HCT116 (cell line): Measurements from ENCODE around the gene NDUFB7.

Experiments
- ATF3 ChIP-seq: IDR thresholded peaks from 2 replicates; pipeline ENCODE4 v1.6.1; 2012
- CBX3 ChIP-seq: IDR thresholded peaks from 2 replicates; pipeline ENCODE4 v1.6.1; 2012; ENCODE audit warnings: low read depth
- CEBPB ChIP-seq: IDR thresholded peaks from 2 replicates; pipeline ENCODE4 v1.6.1; 2012; ENCODE audit warnings: low read depth
- CTCF ChIP-seq, 3 experiments: fragments of 200-600 bp in 1 of 3; sonication (generic) in 1 of 3; IDR thresholded peaks in 2 of 3; conservative IDR thresholded peaks in 1 of 3; 2 replicates each; pipeline ENCODE4 v1.5.1; 2012 to 2017; ENCODE audit warnings: low read depth in 2 of 3, low read length in 2 of 3, antibody characterized with exemption in 1 of 3, borderline replicate concordance in 1 of 3, control low read depth in 1 of 3, mild to moderate bottlenecking in 1 of 3, mixed read lengths in 1 of 3, mixed run types in 1 of 3, moderate library complexity in 1 of 3; ENCODE audit not compliant: insufficient read depth in 1 of 3
- EZH2 ChIP-seq: fragments of 200-600 bp; sonication (generic); IDR thresholded peaks from 2 replicates; pipeline ENCODE4 v1.6.1; 2017; ENCODE audit warnings: antibody characterized with exemption, mixed run types
- EZH2phosphoT487 ChIP-seq: fragments of 200-600 bp; IDR thresholded peaks from 2 replicates; pipeline ENCODE4 v1.6.1; 2018; ENCODE audit warnings: antibody characterized with exemption, borderline replicate concordance
- MAX ChIP-seq: IDR thresholded peaks from 2 replicates; pipeline ENCODE4 v1.6.1; 2012
- POLR2A ChIP-seq: IDR thresholded peaks from 2 replicates; pipeline ENCODE4 v1.7.0; 2011; ENCODE audit warnings: borderline replicate concordance; ENCODE audit not compliant: insufficient read depth, insufficient read length; ENCODE audit errors: extremely low read depth
- POLR2AphosphoS5 ChIP-seq: IDR thresholded peaks from 2 replicates; pipeline ENCODE4 v1.6.1; 2011; ENCODE audit warnings: mild to moderate bottlenecking, low read depth, low read length, moderate library complexity
- REST ChIP-seq: IDR thresholded peaks from 2 replicates; pipeline ENCODE4 v1.6.1; 2012; ENCODE audit warnings: low read depth
- YY1 ChIP-seq: IDR thresholded peaks from 2 replicates; pipeline ENCODE4 v1.6.1; 2011; ENCODE audit warnings: low read length, low read depth, moderate library complexity, mild to moderate bottlenecking; ENCODE audit not compliant: insufficient replicate concordance; ENCODE audit errors: extremely low read depth
- ZBTB33 ChIP-seq: IDR thresholded peaks from 2 replicates; pipeline ENCODE4 v1.6.1; 2011; ENCODE audit warnings: mild to moderate bottlenecking, low read length, moderate library complexity; ENCODE audit not compliant: insufficient replicate concordance; ENCODE audit errors: extremely low read depth
- ZNF274 ChIP-seq: fragments of 200-500 bp; sonication (Bioruptor generic); IDR thresholded peaks from 2 replicates; pipeline ENCODE4 v1.6.1; 2014; ENCODE audit warnings: mild to moderate bottlenecking, low read depth, low read length, inconsistent platforms

GRCh38 chr19:14529254-14530004 is 42.4 kb downstream of the NDUFB7 start, which contains the start of gene TECR:
- TF ChIP-seq CTCF (IDR thresholded peaks at IDR 0.05 in 2 of 3, conservative IDR thresholded peaks at IDR 0.05 in 1 of 3; ENCODE audit: borderline replicate concordance in 1 of 3, insufficient read depth in 1 of 3, low read depth in 2 of 3, low read length in 2 of 3) (no peak), ZNF274 (no peak), POLR2AphosphoS5 (peak; percentile 98), POLR2A (peak; percentile 96), ATF3 (no peak), CEBPB (no peak), CBX3 (no peak), YY1 (no peak), MAX (peak; percentile 63; the same call in 1 of the 2 replicates), EZH2 (no peak), EZH2phosphoT487 (no peak), REST (no peak), ZBTB33 (no peak)
